Measurements from ENCODE around the gene SRGAP1.

- no peak for TF ChIP-seq EZH2 (IDR thresholded peaks at IDR 0.05)
- no peak for TF ChIP-seq CTCF (IDR thresholded peaks at IDR 0.05)
These were observed 327.2 kb downstream of the SRGAP1 start for GRCh38 chr12:64171715-64172114.
